ENCODE data around the gene CABP5. TPM values are rescaled to one million over a fixed set of nuclear protein-coding genes. Genes with fewer than 3 reads are reported as not detected.

The CABP5 gene
- total and polyA plus RNA-seq, 12 donors = not detected

DNA sequence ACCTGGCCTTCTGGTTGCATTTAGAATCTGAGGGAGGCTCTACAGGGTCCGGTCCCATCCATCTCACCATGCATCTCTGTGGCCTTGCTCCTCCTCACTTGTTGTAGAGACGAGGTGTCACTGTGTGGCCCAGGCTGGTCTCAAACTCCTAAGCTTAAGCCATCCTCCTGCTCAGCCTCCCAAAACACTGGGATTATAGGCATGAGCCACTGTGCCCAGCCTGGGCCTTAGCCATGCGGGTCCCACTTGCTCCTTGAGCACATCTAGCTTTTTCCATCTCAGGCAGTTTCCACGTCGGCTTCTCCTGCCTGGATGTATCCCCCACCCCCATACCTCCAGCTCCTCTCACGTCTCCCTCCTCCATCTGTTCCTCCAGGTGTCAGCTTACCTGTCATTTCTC is 39.6 kb downstream of the CABP5 start:
- Histone ChIP-seq H3K4me3 (no peak overlapping the region), H3K27me3 (no peaks in the 10 kb centered on the region), H3K4me1 (replicated peaks in 1 of 2) (no peaks in the 10 kb centered on the region), H3K27ac (no peak overlapping the region), H3K36me3 (replicated peaks in 1 of 2) (no peaks in the 10 kb centered on the region), H3K9me3 (replicated peaks in 1 of 3) (no peaks in the 10 kb centered on the region)
- 71 to 83% (median 76%) methylated on average over 5 to 6 of the region's 6 CpGs for WGBS, 4 donors
- DNase-seq = no peak
- intact Hi-C loops (cut with DNase I) = no loop called here
- no peak for TF ChIP-seq POLR2A (IDR thresholded peaks at IDR 0.05)
- TF ChIP-seq, protein P1, sequence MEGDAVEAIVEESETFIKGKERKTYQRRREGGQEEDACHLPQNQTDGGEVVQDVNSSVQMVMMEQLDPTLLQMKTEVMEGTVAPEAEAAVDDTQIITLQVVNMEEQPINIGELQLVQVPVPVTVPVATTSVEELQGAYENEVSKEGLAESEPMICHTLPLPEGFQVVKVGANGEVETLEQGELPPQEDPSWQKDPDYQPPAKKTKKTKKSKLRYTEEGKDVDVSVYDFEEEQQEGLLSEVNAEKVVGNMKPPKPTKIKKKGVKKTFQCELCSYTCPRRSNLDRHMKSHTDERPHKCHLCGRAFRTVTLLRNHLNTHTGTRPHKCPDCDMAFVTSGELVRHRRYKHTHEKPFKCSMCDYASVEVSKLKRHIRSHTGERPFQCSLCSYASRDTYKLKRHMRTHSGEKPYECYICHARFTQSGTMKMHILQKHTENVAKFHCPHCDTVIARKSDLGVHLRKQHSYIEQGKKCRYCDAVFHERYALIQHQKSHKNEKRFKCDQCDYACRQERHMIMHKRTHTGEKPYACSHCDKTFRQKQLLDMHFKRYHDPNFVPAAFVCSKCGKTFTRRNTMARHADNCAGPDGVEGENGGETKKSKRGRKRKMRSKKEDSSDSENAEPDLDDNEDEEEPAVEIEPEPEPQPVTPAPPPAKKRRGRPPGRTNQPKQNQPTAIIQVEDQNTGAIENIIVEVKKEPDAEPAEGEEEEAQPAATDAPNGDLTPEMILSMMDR (IDR thresholded peaks at IDR 0.05) = no peak

DNA sequence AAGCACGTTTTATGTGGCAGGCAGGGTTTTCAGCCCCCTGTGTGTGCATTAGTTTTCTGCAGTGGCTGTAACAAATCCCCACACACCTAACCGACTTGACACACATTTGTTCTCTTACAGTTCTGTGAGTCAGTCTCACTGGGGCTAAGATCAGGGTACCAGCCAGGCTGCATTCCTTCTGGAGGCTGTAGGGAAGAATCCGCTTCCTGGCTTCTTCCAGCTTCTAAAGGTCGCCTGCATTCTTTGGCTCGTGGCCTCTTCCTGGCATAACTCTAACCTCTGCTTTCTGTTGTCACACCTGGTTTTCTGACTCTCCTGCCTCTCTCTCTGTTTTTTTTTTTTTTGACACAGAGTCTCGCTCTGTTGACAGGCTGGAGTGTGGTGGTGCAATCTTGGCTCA is 43.0 kb downstream of the CABP5 start:
- 68 to 95% (median 79%) methylated on average over 6 of the region's 6 CpGs for WGBS, 4 donors
- DNase-seq = no peak
- no peaks in the 10 kb centered on the region for H3K36me3 ChIP-seq (replicated peaks in 1 of 2)
- no peaks in the 10 kb centered on the region for H3K27me3 ChIP-seq
- H3K4me3 ChIP-seq = no peak overlapping the region
- no peaks in the 10 kb centered on the region for H3K9me3 ChIP-seq (replicated peaks in 1 of 3)
- no peak for TF ChIP-seq POLR2A (IDR thresholded peaks at IDR 0.05)
- TF ChIP-seq, protein P1 (IDR thresholded peaks at IDR 0.05) = no peak
- intact Hi-C loops (cut with DNase I) = no loop called here
- H3K4me1 ChIP-seq (replicated peaks in 1 of 2) = no peaks in the 10 kb centered on the region
- H3K27ac ChIP-seq = no peak overlapping the region

DNA sequence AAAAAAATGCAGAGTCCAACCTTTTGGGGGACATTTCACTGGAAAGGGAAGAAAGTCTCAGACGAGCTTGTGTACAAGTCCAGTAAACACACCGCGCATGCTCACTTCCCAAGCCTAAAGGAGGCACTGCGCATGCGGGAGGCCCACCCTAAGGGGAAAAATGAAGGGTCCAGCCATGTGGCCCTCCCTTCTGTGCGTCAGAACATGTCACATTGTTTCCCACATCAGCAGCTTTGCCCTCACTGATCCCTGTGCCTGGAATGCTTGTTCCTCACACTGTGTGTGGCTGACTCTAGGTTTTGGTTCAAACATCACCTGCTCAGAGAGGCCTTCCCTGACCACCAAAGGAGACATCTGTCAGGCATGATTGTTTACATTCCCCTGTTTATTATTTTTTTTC is 45.1 kb downstream of the CABP5 start:
- Histone ChIP-seq H3K4me3 (no peak overlapping the region), H3K9me3 (replicated peaks in 1 of 3) (no peaks in the 10 kb centered on the region), H3K27ac (no peak overlapping the region), H3K4me1 (replicated peaks in 1 of 2) (no peaks in the 10 kb centered on the region), H3K36me3 (replicated peaks in 1 of 2) (no peaks in the 10 kb centered on the region), H3K27me3 (no peaks in the 10 kb centered on the region)
- intact Hi-C loops (cut with DNase I) = no loop called here
- no peak for DNase-seq
- WGBS, 4 donors = 77 to 83% (median 80%) methylated on average over 6 of the region's 6 CpGs
- no peak for TF ChIP-seq POLR2A (IDR thresholded peaks at IDR 0.05)
- TF ChIP-seq, protein P1 (IDR thresholded peaks at IDR 0.05) = no peak

DNA sequence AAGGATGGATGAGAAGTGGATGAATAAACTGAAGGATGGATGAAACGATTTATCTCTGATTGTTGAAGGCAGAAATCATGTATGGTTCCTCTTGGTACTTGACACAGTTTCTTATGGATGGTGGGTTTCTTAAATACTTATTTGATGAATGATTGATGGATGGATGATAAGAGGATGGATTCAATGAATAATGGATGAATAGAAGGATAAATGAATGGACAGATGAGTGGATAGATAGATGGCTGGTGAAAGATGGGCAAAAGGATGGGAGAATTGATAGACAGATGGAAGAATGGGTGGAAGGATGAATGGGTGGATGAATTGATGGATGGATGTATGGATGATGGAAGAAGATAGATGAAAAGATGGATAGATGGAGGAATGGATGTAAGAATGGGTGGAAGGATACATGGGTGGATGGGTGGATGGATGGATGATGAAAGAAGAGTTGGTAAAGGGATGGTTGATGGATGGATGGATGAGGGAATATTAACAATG is 47.6 kb downstream of the CABP5 start:
- Histone ChIP-seq H3K27me3 (no peaks in the 10 kb centered on the region), H3K36me3 (replicated peaks in 1 of 2) (no peaks in the 10 kb centered on the region), H3K4me1 (replicated peaks in 1 of 2) (no peaks in the 10 kb centered on the region), H3K27ac (no peak overlapping the region), H3K4me3 (no peak overlapping the region), H3K9me3 (replicated peaks in 1 of 3) (no peaks in the 10 kb centered on the region)
- no peak for DNase-seq
- intact Hi-C loops (cut with DNase I) = no loop called here
- TF ChIP-seq, protein P1 (IDR thresholded peaks at IDR 0.05) = no peak
- no peak for TF ChIP-seq POLR2A (IDR thresholded peaks at IDR 0.05)
- 47 to 71% (median 58%) methylated on average over 1 of the region's 1 CpG for WGBS, 4 donors
